NCI-H1417 (cell line): ENCODE data around the gene CORO2B.

Experiments used
- DNase-seq, 3 experiments: peaks; one replicate each; lab custom pipeline; 2025; lab: John Stamatoyannopoulos, UW

Gene CORO2B

GRCh38 chr15:68574046-68574445 lies 4.7 kb upstream of the CORO2B start:
- no peak for DNase-seq

- DNase-seq, result no peak
Observed at GRCh38 chr15:68574629-68575028, 4.2 kb upstream of the CORO2B start.

- peak in 2 of 3 experiments; percentile 69 to 87 for DNase-seq
Observed at GRCh38 chr15:68576235-68576892, 2.4 kb upstream of the CORO2B start.

GRCh38 chr15:68578175-68578979 lies 416 bp upstream of the CORO2B start:
- peak; percentile 47 to 87 (median 86) for DNase-seq

- DNase-seq, result no peak
Observed at GRCh38 chr15:68580026-68580882, 1.5 kb downstream of the CORO2B start.

- no peak for DNase-seq
Observed at GRCh38 chr15:68580883-68581155, 2.0 kb downstream of the CORO2B start.

GRCh38 chr15:68581725-68582124 lies 2.9 kb downstream of the CORO2B start:
- DNase-seq, result no peak

GRCh38 chr15:68582236-68582635 lies 3.4 kb downstream of the CORO2B start:
- DNase-seq, result no peak

GRCh38 chr15:68582864-68583263 lies 4.1 kb downstream of the CORO2B start:
- no peak for DNase-seq

GRCh38 chr15:68583321-68583720 lies 4.5 kb downstream of the CORO2B start:
- DNase-seq, result no peak

- peak in 2 of 3 experiments; percentile 39 to 61 for DNase-seq
Observed at GRCh38 chr15:68583936-68584755, 5.4 kb downstream of the CORO2B start.

GRCh38 chr15:68584756-68585573 lies 6.2 kb downstream of the CORO2B start:
- DNase-seq, result peak in 2 of 3 experiments; percentile 95 to 99

- no peak for DNase-seq
Observed at GRCh38 chr15:68585574-68586273, 6.9 kb downstream of the CORO2B start.

- peak in 1 of 3 experiments; percentile 52 for DNase-seq
Observed at GRCh38 chr15:68586274-68586961, 7.6 kb downstream of the CORO2B start.

- no peak for DNase-seq
Observed at GRCh38 chr15:68587769-68588385, 9.1 kb downstream of the CORO2B start.

- no peak for DNase-seq
Observed at GRCh38 chr15:68589053-68589452, 10.3 kb downstream of the CORO2B start.

- no peak for DNase-seq
Observed at GRCh38 chr15:68589783-68590710, 11.3 kb downstream of the CORO2B start.
